ENCODE results near the gene BRAF.
"Not testable (repeated sequence)": the region's sequence is repeated elsewhere in the genome, so short reads cannot be mapped to it uniquely, and the experiment has no call there.

BRAF gene

DNA sequence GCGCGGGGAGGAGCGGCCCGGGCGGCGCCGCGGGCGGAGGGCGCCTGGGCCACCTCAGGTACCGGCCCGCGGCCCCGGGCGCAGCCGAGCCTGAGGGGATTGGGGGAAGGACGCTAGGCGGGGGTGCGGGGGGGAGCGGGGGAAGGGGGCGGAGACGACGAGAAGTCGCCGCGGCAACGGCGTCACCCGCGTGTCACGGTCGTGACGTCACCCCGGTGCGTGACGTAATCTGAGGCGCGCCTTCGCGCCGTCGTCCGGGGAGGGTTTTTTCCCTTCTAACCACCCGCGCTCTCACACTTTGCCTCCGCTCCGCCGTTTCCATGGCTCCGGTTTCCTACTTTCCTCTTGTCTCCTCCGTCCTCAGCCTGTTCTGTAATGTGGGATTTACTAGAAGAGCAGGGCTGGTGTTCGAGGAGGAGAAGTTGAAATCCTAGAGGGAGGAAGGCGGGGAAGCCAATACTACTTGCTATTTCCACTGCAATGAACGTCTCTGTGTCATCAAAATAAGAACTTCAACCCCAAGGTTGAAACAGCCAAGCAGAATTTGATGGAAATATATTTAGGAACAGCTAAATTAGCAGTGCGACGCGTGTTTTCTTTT is at the start of gene BRAF:
TSS of gene BRAF (minus strand) at position 109 of the 601 bp plus-strand sequence. CDS start 226 bp downstream, outside the sequence.
- DNase-seq (ENCODE audit: low read depth, low spot score) = no peak

DNA sequence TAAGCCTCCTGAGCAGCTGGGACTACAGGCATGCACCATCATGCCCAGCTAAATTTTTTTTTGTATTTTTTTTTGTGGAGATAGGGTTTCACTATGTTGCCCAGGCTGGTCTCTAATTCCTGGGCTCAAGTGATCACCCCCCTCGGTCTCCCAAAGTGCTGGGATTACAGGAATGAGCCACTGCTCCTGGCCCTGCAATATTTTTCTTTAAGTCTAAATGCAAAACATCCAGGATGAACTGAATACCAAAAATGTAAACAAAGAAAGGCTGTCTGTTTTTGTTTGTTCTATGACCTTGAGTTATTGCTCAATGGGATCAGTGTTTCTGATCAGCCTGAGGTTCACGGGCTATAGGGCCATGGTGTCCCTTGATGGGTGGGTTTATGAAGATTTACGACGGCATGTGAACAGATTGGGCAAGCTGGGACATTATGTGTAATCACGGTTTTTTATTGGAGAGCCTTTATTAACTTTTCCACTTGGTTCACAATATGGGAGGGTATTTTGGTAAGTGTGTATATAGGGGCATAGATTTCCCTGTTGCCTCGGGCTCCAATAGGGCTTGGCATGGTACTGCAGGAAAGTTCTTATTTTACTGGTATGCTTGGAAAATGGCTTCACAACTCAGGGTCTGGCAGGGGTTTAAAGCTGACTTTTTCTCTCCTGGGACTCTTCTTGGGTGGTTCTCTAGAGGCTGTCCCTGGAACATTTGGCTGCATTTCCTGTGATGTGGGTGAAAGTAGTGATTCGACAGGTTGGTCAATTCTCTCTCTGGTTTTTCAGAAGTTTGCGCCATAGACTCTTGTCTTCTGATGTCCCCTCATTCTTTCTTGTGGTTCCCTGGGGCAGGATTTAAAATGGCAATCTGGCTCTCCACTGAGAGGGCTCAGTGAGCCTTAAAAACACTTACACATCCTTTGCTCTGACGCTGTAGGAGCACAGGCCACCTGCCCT is 48.4 kb upstream of the BRAF start:
- no peak for DNase-seq (ENCODE audit: low read depth, low spot score)

DNA sequence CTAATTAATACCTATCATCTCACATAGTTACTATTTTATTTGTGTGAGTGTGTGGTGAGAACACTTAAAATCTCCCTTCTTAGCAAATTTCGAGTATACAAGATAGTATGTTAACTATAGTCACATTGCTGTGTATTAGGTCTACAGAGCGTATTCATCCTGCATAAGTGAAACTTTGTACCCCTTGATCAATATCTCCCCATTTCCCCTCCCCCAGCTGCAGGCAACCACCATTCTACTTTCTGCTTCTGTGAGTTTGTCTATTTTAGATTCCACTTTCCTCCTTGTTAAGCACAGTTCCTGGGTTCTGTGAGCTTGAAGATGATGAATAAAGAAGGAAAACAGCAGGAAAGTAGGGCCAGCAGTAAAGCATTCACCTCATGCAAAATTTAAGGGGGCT is 47.6 kb upstream of the BRAF start:
- DNase-seq (ENCODE audit: low read depth, low spot score) = no peak

DNA sequence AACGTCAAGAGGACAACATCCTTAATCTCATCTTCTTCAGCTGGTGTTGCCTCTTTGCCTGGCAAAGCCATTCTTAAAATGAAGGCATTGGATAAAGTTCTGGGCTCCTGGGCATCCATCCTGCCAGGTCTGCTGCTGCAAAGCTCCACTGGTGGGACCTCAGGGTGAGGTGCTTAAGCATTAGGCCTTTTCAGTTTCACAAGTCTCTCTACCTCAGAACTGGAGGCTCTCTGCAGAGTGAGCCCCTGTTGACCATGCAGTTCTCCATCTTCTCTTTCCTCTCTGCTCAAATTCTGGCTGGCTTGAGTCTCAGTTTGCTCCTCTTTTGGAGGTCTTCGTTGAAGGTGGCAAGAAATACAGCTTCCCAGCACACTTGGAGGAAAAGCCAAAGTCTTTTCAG is 42.7 kb upstream of the BRAF start:
- DNase-seq (ENCODE audit: low read depth, low spot score) = no peak

DNA sequence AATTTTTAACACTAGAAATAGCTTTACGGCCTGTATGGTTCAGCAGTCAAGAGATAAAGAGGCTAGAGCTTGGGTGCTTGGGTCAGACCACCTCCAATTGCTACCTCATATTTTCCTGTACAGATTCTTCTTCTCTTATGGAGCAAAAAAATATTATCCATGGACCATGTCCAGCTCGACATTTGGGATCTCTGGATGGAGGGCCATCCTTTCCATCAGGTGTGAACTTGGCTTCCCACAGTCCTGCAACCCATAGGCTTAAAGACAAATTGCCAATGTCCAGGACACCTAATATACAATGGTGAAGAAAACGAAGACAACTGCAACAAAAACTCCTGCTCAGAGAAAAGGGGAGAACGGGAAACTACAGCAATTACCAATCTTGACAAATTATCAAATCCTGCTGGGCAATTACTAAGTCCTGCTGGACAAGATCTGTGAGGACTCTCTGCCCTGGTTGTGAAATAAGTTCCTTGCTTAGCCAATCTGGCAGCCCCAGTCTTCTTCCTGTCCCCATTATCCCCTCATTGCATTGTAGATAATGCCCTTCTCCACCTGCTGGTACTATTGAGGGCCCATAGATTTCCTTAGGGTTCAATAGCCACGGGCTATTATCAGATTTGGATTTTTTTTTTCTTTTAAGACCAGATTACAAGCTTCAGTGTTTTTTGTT is 42.0 kb upstream of the BRAF start:
- no peak for DNase-seq (ENCODE audit: low read depth, low spot score)

DNA sequence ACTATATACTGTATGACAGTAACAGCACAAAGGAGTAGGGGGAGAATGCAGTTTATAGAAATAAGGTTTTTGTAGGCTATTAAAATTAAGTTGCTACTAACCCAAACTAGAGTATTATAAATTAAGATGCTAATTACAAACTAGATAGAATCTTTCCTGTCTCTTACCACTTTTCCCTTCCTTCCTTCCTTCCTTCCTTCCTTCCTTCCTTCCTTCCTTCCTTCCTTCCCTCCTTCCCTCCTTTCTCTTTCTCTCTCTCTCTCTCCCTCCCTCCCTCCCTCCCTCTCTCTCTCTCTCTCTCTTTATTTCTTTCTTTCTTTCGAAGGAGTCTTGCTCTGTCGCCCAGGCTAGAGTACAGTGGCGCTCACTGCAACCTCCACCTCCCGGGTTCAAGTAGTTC is 36.4 kb upstream of the BRAF start:
- no peak for DNase-seq (ENCODE audit: low read depth, low spot score)

DNA sequence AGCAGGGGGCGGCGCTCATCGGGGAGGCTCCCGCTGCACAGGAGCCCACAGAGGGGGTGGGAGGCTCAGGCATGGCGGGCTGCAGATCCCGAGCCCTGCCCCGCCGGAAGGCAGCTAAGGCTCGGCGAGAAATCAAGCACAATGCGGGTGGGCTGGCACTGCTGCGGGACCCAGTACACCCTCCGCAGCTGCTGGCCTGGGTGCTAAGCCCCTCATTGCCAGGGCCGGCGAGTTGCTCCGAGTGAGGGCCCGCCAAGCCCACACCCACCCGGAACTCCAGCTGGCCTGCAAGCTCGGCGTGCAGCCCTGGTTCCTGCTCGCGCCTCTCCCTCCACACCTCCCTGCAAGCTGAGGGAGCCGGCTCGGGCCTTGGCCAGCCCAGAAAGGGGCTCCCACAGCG is 32.3 kb upstream of the BRAF start:
- not testable (repeated sequence) for DNase-seq (ENCODE audit: low read depth, low spot score)

DNA sequence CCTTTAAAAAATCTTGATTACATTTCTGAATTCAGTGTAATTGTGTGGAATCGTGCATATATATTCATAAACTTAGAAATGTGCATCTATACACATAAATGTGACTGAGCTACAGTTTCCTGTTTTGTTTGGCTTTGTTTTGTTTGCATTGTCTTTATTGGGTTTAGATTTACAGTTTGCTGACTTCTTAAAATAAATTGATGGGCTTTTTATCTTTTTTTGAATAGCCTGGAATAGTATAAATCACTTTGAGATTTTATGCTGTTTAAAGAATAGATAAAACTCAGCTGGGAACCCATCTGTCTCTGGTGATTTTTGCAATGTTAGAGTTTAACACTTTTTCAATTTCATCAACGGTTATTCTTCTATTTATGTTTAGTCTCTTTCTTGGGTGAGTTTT is 21.2 kb upstream of the BRAF start:
- DNase-seq (ENCODE audit: low read depth, low spot score) = no peak

DNA sequence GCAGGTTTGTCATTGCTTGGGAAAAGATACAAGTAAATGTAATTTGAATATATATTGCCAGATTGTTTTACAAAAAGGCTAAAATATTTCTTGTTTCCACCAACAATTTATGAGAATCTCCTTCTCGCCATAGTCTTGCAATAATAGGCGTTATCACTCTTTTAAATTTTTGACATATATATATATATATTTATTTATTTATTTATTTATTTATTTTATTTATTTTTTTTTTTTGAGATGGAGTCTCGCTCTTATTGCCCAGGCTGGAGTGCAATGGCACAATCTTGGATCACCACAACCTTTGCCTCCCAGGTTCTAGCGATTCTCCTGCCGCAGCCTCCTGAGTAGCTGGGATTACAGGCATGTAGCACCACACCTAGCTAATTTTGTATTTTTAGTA is 17.5 kb upstream of the BRAF start:
- not testable (repeated sequence) for DNase-seq (ENCODE audit: low read depth, low spot score)

DNA sequence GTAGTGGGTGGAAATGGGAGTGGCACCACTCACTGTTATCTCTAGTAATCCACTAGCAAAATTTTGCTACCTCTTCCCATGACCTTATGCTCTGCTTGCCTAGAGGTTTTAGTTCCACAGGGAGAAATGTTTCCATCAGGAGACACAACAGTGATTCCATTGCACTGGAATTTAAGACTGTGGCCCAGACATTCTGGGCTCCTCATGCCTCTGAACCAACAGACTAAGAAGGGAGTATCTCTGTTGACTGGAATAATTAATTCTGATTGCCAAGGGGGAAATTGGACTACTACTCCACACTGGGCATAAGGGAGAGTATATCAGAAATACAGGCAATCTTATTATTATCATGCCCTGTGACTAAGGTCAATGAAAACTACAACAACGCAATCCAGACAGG is 16.2 kb upstream of the BRAF start:
- no peak for DNase-seq (ENCODE audit: low read depth, low spot score)

DNA sequence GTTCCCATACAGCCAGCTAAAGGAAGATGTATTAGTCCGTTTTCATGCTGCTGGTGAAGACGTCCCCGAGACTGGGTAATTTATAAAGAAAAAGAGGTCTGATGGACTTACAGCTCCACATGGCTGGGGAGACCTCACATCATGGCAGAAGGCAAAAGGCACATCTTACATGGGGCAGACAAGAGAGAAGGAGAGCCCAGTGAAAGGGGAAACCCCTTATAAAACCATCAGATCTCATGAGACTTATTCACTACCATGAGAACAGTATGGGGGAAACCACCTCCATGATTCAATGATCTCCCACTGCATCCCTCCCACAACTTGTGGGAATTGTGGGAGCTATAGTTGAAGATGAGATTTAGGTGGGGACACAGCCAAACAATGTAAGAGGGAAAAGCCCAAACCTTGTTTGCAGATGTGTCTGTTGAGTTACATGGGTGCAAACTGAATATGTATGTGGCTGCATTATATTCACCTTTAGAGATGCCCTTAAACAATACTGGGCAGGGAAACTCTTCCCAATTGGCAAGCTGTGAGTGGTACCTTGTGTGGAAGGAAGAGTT is 13.1 kb upstream of the BRAF start:
- DNase-seq (ENCODE audit: low read depth, low spot score) = no peak

DNA sequence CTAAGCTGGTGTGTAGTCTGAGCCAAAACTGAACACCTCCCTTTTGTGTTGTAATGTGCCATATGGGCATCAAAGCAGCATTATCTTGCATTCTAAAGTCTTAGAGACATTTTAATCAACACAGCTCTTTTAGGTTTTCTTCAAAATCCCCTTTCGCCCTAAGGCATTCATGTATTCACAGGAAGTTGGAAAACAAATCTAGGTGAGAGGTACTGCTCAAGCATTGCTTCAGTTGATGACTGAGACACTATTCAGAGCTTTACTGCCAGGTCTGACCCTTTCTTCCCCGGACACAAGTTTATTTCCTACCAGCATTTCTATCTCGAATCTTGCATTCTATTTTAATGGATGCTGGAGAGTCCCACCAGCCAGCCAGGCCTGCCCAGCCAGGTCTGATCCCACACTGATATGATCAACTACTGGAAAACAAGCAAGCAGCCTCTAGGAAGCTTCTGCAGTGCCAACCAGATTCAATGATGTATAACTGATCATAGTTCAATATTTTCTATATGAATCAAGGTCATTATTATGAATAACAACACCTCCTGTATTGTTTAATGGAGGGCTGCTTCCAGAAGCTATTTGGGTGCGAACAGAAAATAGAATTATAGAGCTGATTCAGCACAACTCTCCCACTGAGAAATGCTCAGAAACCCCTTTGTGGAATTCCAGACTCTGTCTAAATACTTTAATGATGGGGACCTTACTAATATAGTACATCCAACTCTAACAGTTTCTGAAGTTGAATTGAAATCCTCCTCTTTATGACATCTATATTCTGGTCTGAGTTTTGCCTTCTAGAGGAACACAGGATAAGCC is 4.0 kb upstream of the BRAF start:
- DNase-seq (ENCODE audit: low read depth, low spot score) = no peak

DNA sequence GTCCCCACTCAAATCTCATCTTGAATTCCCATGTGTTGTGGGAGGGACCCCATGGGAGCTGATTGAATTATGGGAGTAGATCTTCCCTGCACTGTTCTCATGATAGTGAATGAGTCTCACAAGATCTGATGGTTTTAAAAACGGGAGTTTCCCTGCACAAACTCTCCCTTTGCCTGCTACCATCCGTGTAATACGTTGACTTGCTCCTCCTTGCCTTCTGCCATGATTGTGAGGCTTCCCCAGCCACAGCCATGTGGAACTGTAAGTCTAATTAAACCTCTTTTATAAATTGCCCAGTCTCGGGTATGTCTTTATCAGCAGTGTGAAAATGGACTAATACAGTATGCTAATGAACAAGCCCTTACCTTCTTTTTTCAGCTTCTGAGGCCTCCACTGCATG is 3.2 kb upstream of the BRAF start:
- not testable (repeated sequence) for DNase-seq (ENCODE audit: low read depth, low spot score)

DNA sequence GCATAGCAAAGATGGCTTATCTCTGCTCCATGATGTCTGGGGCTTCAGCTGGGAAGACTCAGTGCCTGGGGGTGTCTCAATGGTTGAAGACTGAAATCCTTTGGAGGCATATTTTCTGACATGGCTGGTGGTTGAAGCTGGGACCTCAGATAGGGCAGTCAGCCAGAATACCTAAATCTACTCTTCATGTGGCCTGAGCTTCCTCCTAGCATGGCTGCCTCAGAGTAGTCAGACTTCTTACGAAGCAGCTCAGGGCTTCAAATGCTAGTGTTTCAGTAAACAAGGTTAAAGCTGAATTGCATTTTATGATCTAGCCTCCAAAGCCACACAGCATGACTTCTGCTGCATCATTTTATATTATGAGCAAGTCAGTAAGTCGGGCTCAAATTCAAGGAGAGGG is 2.6 kb upstream of the BRAF start:
- DNase-seq (ENCODE audit: low read depth, low spot score) = no peak

DNA sequence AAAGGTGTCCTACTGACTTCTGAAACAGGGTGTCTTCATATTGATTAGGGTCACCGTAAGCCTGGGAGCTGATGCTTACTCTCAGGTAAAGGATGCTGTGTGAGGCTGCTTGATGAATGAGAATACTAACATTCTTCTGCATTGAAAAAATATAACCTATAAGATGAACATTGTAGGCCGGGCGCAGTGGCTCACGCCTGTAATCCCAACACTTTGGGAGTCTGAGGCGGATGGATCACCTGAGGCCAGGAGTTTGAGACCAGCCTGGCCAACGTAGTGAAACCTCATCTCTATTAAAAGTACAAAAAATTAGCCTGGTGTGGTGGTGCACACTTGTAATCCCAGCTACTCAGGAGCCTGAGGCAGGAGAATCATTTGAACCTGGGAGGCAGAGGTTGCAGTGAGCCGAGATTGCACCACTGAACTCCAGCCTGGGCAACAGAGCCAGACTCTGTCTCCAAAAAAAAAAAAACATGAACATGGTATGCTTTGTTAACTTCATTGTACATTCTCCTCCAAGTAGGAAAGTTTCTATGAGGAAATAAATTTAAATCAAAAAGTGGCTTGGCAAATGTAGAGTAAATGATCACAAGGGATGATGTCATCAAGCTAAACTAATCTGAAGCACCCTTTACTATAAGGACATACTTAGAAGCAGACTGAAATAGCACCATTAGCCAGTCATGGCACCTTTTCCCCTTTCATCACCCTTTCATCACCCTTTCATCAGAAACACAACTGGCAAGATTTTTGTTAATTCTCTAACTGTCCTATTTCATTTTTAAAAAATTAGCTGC is 1.5 kb upstream of the BRAF start:
- DNase-seq (ENCODE audit: low read depth, low spot score) = no peak

DNA sequence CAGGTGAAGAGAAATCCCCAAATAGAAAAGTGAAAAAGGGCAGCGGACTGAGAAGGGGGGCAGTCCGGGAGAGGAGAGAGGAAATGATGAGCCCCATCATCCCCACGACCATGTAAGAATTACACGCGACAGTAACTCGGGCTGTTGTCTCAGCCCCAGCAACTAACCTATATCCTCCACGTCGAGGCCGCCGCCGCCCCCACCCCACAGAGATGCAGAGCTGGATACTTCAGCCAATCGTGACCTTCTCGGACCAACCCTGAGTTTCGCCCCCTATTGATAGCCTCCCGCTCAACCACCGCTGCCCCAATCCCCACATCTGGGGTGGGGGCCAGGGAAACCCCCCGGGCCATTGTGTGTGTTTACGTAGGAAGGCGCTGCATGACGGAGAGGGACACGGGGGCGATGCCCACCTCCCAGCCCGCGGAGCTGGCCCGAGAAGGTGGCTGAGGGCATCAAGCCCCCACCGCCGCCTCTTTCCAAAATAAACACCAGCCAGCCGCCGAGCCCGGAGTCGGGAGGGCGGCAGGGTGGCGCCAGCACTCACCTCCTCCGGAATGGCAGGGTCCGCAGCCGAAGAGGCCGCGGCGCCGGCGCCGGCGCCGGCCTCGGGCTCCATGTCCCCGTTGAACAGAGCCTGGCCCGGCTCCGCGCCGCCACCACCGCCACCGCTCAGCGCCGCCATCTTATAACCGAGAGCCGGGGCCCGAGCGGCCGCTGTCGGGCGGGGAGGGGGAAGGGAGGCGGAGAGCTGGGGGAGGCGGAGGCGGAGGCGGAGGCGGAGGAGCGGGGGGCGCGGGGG is 509 bp downstream of the BRAF start:
- DNase-seq (ENCODE audit: low read depth, low spot score) = no peak

DNA sequence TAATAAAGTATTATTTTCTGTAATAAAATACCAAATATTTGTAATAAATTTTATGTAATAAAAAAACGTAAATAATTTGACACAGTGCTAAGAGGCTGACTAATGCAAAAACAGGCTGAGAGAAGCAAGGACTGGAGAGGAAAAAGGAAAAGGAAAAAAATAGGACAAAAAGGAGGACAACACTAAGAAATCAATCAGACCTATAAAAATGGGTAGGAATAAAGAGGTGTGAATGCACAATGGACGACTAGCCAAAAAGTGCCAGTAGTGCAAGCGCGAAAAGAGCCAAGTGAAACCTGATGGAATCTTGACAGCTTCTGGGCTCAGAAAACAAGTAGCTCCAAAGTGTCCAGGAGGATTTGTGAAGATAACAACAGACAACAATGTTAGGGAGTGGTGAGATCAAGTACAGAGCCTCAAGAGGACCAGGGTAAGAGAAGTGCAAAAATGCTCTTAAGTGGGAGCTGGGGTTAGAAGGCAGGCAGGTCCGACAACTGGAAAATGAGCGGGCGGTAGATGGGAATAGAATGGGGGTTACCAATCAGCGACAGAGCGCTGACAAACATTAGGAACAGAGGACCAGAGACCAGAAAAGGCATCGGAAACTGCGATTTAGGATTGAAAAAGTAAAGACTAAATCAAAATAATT is 1.2 kb downstream of the BRAF start:
- DNase-seq (ENCODE audit: low read depth, low spot score) = no peak

DNA sequence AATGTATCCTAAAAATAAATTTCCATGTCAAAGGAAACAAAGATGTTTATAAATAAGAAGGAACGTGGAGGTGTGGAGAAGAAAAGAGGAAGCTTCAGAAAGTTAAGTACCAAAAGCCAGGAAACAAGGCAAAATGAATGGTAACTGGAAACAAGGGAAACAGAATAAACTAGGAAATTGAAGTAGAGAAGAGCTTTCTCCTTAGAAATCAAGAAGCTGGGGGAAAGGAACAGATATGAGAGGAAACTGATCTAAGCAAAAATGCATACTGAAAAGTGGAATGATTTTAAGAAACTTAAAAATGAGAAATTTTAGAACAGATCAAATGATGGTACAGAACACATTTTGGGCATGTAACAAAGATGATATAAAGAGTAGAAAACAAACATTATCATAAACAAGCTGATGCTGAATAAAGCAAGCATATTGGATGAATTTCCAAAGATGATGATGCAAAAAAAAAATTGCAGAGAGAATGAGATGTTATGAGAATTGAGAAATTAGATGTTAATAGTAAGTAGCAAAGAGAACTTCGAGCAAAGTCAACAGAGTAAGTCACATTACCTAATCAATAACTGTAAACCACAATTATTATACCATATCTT is 1.9 kb downstream of the BRAF start:
- no peak for DNase-seq (ENCODE audit: low read depth, low spot score)

DNA sequence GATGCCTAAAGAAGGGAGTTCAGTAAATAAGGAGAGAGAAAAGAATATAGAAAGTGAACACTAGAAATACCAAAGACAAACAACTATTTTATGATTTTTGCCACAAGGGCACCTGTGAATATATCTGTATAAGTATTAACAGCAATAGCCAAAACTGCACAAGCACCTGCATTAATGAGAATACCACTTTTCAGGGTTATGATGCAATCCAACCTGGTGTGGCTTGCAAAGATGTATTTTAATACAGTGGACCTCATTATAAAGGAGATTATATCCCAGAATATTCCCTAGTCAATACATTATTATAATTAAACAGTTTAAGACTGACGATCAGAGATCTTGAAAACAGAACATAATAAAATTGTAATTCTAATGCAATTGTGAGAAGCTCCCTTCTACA is 4.0 kb downstream of the BRAF start:
- no peak for DNase-seq (ENCODE audit: low read depth, low spot score)

All from iPS DF 19.7 (cell line).